Measurements from ENCODE around the gene STUM. TPM values are rescaled to one million over a fixed set of nuclear protein-coding genes. Genes with fewer than 3 reads are reported as not detected.

STUM gene
- total and polyA plus RNA-seq, 12 donors, result 0.13 to 0.44 (median 0.24) TPM; not detected in 1

DNA sequence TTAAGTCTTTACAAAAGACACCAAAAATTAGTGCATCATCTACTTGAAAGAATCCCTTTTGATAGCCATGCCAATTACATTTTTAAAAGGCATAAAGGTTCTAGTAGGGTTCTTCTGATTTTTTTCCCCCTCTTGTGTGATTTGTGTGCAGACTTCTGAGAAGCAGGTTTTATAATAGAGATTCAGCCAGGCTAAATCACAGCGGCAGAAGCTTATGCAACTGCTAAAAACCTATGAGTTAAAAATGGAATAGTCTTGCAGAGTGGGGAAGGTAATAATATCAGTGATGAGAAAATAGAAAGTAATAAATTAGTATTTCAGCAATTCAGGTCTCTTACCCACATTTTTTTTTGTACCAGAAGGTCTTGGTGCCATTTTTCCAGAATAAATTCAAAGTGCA, 17.7 kb downstream of the STUM start:
- Histone ChIP-seq H3K27me3 (no peaks in the 10 kb centered on the region), H3K4me3 (no peak overlapping the region), H3K36me3 (replicated peaks in 1 of 2) (no peaks in the 10 kb centered on the region), H3K27ac (no peak overlapping the region), H3K4me1 (replicated peaks in 1 of 2) (no peaks in the 10 kb centered on the region), H3K9me3 (replicated peaks in 1 of 3) (no peaks in the 10 kb centered on the region)
- no peak for TF ChIP-seq POLR2A (IDR thresholded peaks at IDR 0.05)
- TF ChIP-seq CTCF (IDR thresholded peaks at IDR 0.05), result peak in 1 of 6 experiments; percentile 3
- intact Hi-C loops (cut with DNase I), result no loop called here
- 88 to 97% (median 95%) methylated on average over 1 of the region's 1 CpG for whole genome bisulfite sequencing, 4 donors
- no peak for DNase-seq

GRCh38 chr1:226566760-226567159, 18.2 kb downstream of the STUM start:
- H3K4me1 ChIP-seq (replicated peaks in 1 of 2), result no peaks in the 10 kb centered on the region
- intact Hi-C loops (cut with DNase I), result no loop called here

DNA sequence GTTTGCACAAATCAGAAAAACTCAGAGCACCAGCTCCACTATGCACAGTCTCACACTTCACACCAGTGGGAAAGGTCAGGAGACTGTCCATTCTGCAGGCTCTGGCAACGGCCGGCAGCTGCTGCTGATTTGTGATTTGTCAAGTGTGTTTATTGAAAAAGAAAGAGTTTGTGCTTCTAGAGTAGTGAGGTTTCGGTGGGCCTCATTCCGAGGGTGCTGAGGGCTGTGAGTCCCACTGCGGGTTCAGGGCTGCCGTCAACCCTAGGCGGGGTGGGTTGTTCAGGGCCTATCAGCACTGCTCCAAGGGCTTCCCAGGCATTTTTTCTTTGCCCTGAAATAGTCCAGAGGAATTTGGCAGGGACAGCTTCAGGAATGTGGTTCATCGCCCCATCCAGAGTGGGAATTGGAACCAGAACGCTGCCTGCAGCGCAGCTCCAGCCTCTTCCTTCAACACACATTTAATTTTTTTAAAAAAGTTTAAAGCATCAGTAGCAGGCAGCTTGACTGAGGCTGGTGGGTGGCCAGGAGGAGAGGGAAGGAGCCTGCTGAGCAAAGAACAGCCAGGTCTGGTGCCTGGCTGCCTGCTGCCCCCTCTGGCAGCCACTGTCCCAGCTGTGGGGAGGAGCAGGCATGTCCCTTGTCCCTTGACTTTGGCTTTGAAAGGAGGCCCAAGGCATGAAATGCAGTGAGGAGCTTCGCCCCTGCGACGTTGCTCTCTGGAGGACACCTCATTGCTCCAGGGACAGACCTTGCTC, 19.7 kb downstream of the STUM start:
- peak overlapping the region in 1 of 5 donors; percentile 38 for H3K27ac ChIP-seq
- H3K9me3 ChIP-seq (replicated peaks in 1 of 3), result no peaks in the 10 kb centered on the region
- H3K4me1 ChIP-seq (replicated peaks in 1 of 2), result no peaks in the 10 kb centered on the region
- TF ChIP-seq CTCF (IDR thresholded peaks at IDR 0.05) (peak in 1 of 6 experiments; percentile 22), POLR2A (IDR thresholded peaks at IDR 0.05) (no peak)
- no peaks in the 10 kb centered on the region for H3K27me3 ChIP-seq
- 53 to 73% (median 57%) methylated on average over 12 to 13 of the region's 13 CpGs for WGBS, 4 donors
- no peaks in the 10 kb centered on the region for H3K36me3 ChIP-seq (replicated peaks in 1 of 2)
- H3K4me3 ChIP-seq, result no peak overlapping the region
- peak in 1 of 7 donors; percentile 60 for DNase-seq
- intact Hi-C loops (cut with DNase I), result no loop called here

More at GRCh38 chr1:226566760-226567159, 18.2 kb downstream of the STUM start:
- no peaks in the 10 kb centered on the region for H3K27me3 ChIP-seq
- WGBS, 4 donors, result 81 to 94% (median 89%) methylated on average over 3 of the region's 3 CpGs
- no peak overlapping the region for H3K27ac ChIP-seq
- H3K4me3 ChIP-seq, result no peak overlapping the region
- H3K36me3 ChIP-seq (replicated peaks in 1 of 2), result no peaks in the 10 kb centered on the region
- DNase-seq, result no peak
- TF ChIP-seq CTCF (IDR thresholded peaks at IDR 0.05), result no peak
- TF ChIP-seq POLR2A (IDR thresholded peaks at IDR 0.05), result no peak
- no peaks in the 10 kb centered on the region for H3K9me3 ChIP-seq (replicated peaks in 1 of 3)

GRCh38 chr1:226568975-226569741, 20.6 kb downstream of the STUM start:
- Histone ChIP-seq H3K4me1 (replicated peaks in 1 of 2) (no peaks in the 10 kb centered on the region), H3K27ac (peak overlapping the region in 1 of 5 donors; percentile 16), H3K36me3 (replicated peaks in 1 of 2) (no peaks in the 10 kb centered on the region), H3K9me3 (replicated peaks in 1 of 3) (no peaks in the 10 kb centered on the region), H3K27me3 (no peaks in the 10 kb centered on the region), H3K4me3 (no peak overlapping the region)
- intact Hi-C loops (cut with DNase I), result no loop called here
- DNase-seq, result no peak
- WGBS, 4 donors, result 82 to 86% (median 84%) methylated on average over 4 to 6 of the region's 6 CpGs
- TF ChIP-seq POLR2A (IDR thresholded peaks at IDR 0.05) (no peak), CTCF (IDR thresholded peaks at IDR 0.05) (no peak)

Measured in adrenal gland (tissue), 12 donors.